Natural killer cell (primary cell): ENCODE measurements around the gene GRIN2A. TPM values are rescaled to one million over a fixed set of nuclear protein-coding genes. Genes with fewer than 3 reads are reported as not detected.

ENCODE experiments used
- ATAC-seq, 3 donors: fragments of 150-1000 bp in 2 of 3; fragments of 200-7000 bp in 1 of 3; cut with Tn5 transposase; 1 replicate in 1 of 3; 2 replicates in 2 of 3; pipeline ENCODE4 v1.10.0; 2021; ENCODE audit warnings: mild to moderate bottlenecking in 2 of 3, moderate library complexity in 2 of 3
- DNase-seq, 2 donors: peaks; one replicate each; pipeline versions ENCODE4 v3.0.0 to v3.0.0-alpha.2; 2013 to 2021; ENCODE audit warnings: mixed read lengths in 1 of 2
- H3K27ac ChIP-seq: one replicate; pipeline ENCODE4 v1.5.1; 2013; ENCODE audit warnings: mild to moderate bottlenecking, low read length
- H3K27me3 ChIP-seq: one replicate; pipeline ENCODE4 v1.6.1; 2013; ENCODE audit warnings: low read length; ENCODE audit not compliant: control insufficient read depth, insufficient read depth
- H3K36me3 ChIP-seq: one replicate; pipeline ENCODE4 v1.6.1; 2013; ENCODE audit warnings: low read length; ENCODE audit not compliant: control insufficient read depth, insufficient read depth
- H3K4me1 ChIP-seq: one replicate; pipeline ENCODE4 v1.6.1; 2013; ENCODE audit warnings: low read length; ENCODE audit not compliant: control insufficient read depth, insufficient read depth
- H3K4me3 ChIP-seq: one replicate; pipeline ENCODE4 v1.5.1; 2013; ENCODE audit warnings: low read length
- H3K9me3 ChIP-seq: one replicate; pipeline ENCODE4 v1.6.1; 2013; ENCODE audit warnings: low read length; ENCODE audit not compliant: control insufficient read depth, insufficient read depth
- H3K27ac Mint-ChIP-seq, 2 donors: one replicate each; pipeline ENCODE4 v1.8.0; 2022; ENCODE audit warnings: mild to moderate bottlenecking in 2 of 2, mixed read lengths in 2 of 2, moderate library complexity in 1 of 2
- H3K27me3 Mint-ChIP-seq, 2 donors: one replicate each; pipeline ENCODE4 v1.8.0; 2022; ENCODE audit warnings: low read depth in 2 of 2, mixed read lengths in 2 of 2
- H3K36me3 Mint-ChIP-seq: one replicate; pipeline ENCODE4 v1.8.0; 2022; ENCODE audit warnings: mixed read lengths
- H3K4me1 Mint-ChIP-seq, 2 donors: one replicate each; pipeline ENCODE4 v1.8.0; 2022; ENCODE audit warnings: mixed read lengths in 2 of 2
- H3K4me3 Mint-ChIP-seq: one replicate; pipeline ENCODE4 v1.8.0; 2022; ENCODE audit warnings: mild to moderate bottlenecking, moderate library complexity, mixed read lengths
- H3K9me3 Mint-ChIP-seq, 2 donors: one replicate each; pipeline ENCODE4 v1.8.0; 2022; ENCODE audit warnings: mixed read lengths in 2 of 2
- CTCF ChIP-seq: fragments of 200-600 bp; IDR thresholded peaks from one replicate; pipeline ENCODE4 v1.8.0; 2022; ENCODE audit warnings: antibody characterized with exemption
- WGBS: methylation state at CpG from one replicate; pipeline ENCODE4 v1.1.7; 2013; ENCODE audit warnings: missing lambda C conversion rate; ENCODE audit not compliant: insufficient coverage; 5-methylcytosine and 5-hydroxymethylcytosine counted together
- intact Hi-C: fragments of 100-400 bp; cut with micrococcal nuclease; formaldehyde crosslinking; loops from one replicate; pipeline ENCODE4 v1.14.2; 2022
- total RNA-seq, 4 donors: library from RNA; stranded (reverse); fragments of 120-200 nt in 1 of 4; gene quantifications; one replicate each; pipeline versions ENCODE4 v1.2.3 to v1.2.4, GENCODE V29; 2013 to 2022

GRIN2A gene
- total RNA-seq, 3 donors from 2014 or later (not counting 1 experiment from before 2014, with no cell fraction given), result not detected

- peaks cover 14% of the 10 kb centered on the region for H3K4me1 ChIP-seq
- Mint-ChIP-seq H3K9me3 (no peaks in the 10 kb centered on the region), H3K4me1 (peaks cover 0 to 11% of the 10 kb centered on the region in 2 donors), H3K27ac (no peak overlapping the region), H3K27me3 (peaks cover 34 to 35% of the 10 kb centered on the region in 2 donors), H3K36me3 (no peaks in the 10 kb centered on the region), H3K4me3 (no peak overlapping the region)
- no peak for TF ChIP-seq CTCF
- 94% methylated on average over 3 of the region's 3 CpGs for WGBS
- no peak for ATAC-seq
- H3K36me3 ChIP-seq, result no peaks in the 10 kb centered on the region
- H3K9me3 ChIP-seq, result no peaks in the 10 kb centered on the region
- peaks cover 12% of the 10 kb centered on the region for H3K27me3 ChIP-seq
- no peak overlapping the region for H3K4me3 ChIP-seq
- no peak for DNase-seq
- no peak overlapping the region for H3K27ac ChIP-seq
- intact Hi-C loops, result no loop called here
Observed at GRCh38 chr16:10178526-10178925, 3.7 kb downstream of the GRIN2A start.

- H3K9me3 Mint-ChIP-seq, result no peaks in the 10 kb centered on the region
- 92% methylated on average over 2 of the region's 2 CpGs for WGBS
- no peak for TF ChIP-seq CTCF
- H3K27me3 Mint-ChIP-seq, result peaks cover 30 to 33% of the 10 kb centered on the region in 2 donors
- no peak for DNase-seq
- no peaks in the 10 kb centered on the region for H3K36me3 Mint-ChIP-seq
- peaks cover 14% of the 10 kb centered on the region for H3K4me1 ChIP-seq
- H3K4me1 Mint-ChIP-seq, result peaks cover 0 to 11% of the 10 kb centered on the region in 2 donors
- ATAC-seq, result no peak
- H3K36me3 ChIP-seq, result no peaks in the 10 kb centered on the region
- H3K27ac Mint-ChIP-seq, result no peak overlapping the region
- peaks cover 12% of the 10 kb centered on the region for H3K27me3 ChIP-seq
- no peak overlapping the region for H3K27ac ChIP-seq
- no peaks in the 10 kb centered on the region for H3K9me3 ChIP-seq
- no peak overlapping the region for H3K4me3 Mint-ChIP-seq
- H3K4me3 ChIP-seq, result no peak overlapping the region
- intact Hi-C loops, result no loop called here
Observed at GRCh38 chr16:10178080-10178479, 4.1 kb downstream of the GRIN2A start.

- Mint-ChIP-seq H3K9me3 (no peaks in the 10 kb centered on the region), H3K27ac (no peak overlapping the region), H3K4me1 (no peaks in the 10 kb centered on the region), H3K4me3 (no peak overlapping the region), H3K27me3 (peaks cover 12 to 39% of the 10 kb centered on the region in 2 donors), H3K36me3 (no peaks in the 10 kb centered on the region)
- ATAC-seq, result no peak
- 85% methylated on average over 16 of the region's 16 CpGs for WGBS
- no peaks in the 10 kb centered on the region for H3K36me3 ChIP-seq
- no peaks in the 10 kb centered on the region for H3K27me3 ChIP-seq
- H3K4me3 ChIP-seq, result no peak overlapping the region
- TF ChIP-seq CTCF, result no peak
- intact Hi-C loops, result no loop called here
- no peak for DNase-seq
- H3K9me3 ChIP-seq, result no peaks in the 10 kb centered on the region
- H3K27ac ChIP-seq, result no peak overlapping the region
- H3K4me1 ChIP-seq, result no peaks in the 10 kb centered on the region
Observed at GRCh38 chr16:10172848-10173655, 9.2 kb downstream of the GRIN2A start.
